ENCODE measurements around the gene IRX4. TPM values are rescaled to one million over a fixed set of nuclear protein-coding genes. Genes with fewer than 3 reads are reported as not detected.

IRX4 gene
- total RNA-seq, 1 experiment from 2014 or later = not detected

- DNase-seq (ENCODE audit: low read depth) = no peak
These were observed 42.6 kb downstream of the IRX4 start for GRCh38 chr5:1840071-1840547.

GRCh38 chr5:1838013-1838412, 44.7 kb downstream of the IRX4 start:
- DNase-seq (ENCODE audit: low read depth) = no peak

- DNase-seq (ENCODE audit: low read depth) = no peak
These were observed 45.5 kb downstream of the IRX4 start for GRCh38 chr5:1836891-1837880.

- DNase-seq (ENCODE audit: low read depth) = no peak
These were observed 46.4 kb downstream of the IRX4 start for GRCh38 chr5:1836176-1836890.

GRCh38 chr5:1835431-1835830, 47.3 kb downstream of the IRX4 start:
- no peak for DNase-seq (ENCODE audit: low read depth)

- no peak for DNase-seq (ENCODE audit: low read depth)
These were observed 47.9 kb downstream of the IRX4 start for GRCh38 chr5:1834721-1835429.

- no peak for DNase-seq (ENCODE audit: low read depth)
These were observed 48.6 kb downstream of the IRX4 start for GRCh38 chr5:1834022-1834551.

GRCh38 chr5:1833264-1834021, 49.3 kb downstream of the IRX4 start:
- DNase-seq (ENCODE audit: low read depth) = no peak

- DNase-seq (ENCODE audit: low read depth) = no peak
These were observed 50.0 kb downstream of the IRX4 start for GRCh38 chr5:1832511-1833250.

- no peak for DNase-seq (ENCODE audit: low read depth)
These were observed 50.9 kb downstream of the IRX4 start for GRCh38 chr5:1831677-1832313.

- no peak for DNase-seq (ENCODE audit: low read depth)
These were observed 51.5 kb downstream of the IRX4 start for GRCh38 chr5:1831257-1831656.

GRCh38 chr5:1830571-1831228, 52.0 kb downstream of the IRX4 start:
- DNase-seq (ENCODE audit: low read depth) = no peak

- no peak for DNase-seq (ENCODE audit: low read depth)
These were observed 54.8 kb downstream of the IRX4 start for GRCh38 chr5:1827886-1828397.

Other genes starting within 250 kb of the IRX4 start
- 51.4 and 66.4 TPM in 2 replicates for gene MRPL36, start 83.1 kb downstream of the IRX4 start, total RNA-seq (2014; rRNA removed)
- 45.3 and 65.8 TPM in 2 replicates for gene NDUFS6, start 81.5 kb downstream of the IRX4 start, total RNA-seq (2014; rRNA removed)